ENCODE measurements around the gene ABCF3.

DNA sequence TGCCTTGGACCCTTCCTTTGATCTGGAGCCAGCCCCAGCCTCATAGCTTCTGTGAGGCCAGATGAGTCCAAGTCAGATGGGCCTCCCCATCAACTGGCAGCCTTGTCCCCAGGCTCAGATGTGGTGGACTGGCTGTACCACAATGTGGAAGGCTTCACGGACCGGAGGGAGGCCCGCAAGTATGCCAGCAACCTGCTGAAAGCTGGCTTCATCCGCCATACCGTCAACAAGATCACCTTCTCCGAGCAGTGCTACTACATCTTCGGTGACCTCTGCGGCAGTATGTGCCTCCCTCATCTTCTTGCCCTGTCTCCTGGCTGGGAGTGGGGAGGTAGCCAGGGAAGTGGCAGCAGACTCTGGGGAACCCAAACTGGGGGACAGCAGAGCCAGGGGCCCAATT is 18.2 kb upstream of the ABCF3 start:
- TF ChIP-seq, protein P1, sequence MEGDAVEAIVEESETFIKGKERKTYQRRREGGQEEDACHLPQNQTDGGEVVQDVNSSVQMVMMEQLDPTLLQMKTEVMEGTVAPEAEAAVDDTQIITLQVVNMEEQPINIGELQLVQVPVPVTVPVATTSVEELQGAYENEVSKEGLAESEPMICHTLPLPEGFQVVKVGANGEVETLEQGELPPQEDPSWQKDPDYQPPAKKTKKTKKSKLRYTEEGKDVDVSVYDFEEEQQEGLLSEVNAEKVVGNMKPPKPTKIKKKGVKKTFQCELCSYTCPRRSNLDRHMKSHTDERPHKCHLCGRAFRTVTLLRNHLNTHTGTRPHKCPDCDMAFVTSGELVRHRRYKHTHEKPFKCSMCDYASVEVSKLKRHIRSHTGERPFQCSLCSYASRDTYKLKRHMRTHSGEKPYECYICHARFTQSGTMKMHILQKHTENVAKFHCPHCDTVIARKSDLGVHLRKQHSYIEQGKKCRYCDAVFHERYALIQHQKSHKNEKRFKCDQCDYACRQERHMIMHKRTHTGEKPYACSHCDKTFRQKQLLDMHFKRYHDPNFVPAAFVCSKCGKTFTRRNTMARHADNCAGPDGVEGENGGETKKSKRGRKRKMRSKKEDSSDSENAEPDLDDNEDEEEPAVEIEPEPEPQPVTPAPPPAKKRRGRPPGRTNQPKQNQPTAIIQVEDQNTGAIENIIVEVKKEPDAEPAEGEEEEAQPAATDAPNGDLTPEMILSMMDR (optimal IDR thresholded peaks at IDR 0.05 in 1 of 3, IDR thresholded peaks at IDR 0.05 in 1 of 3, conservative IDR thresholded peaks at IDR 0.05 in 1 of 3; ENCODE audit: extremely low read depth in 1 of 3, insufficient read depth in 2 of 3, low read length in 3 of 3) = no peak
- no peak for TF ChIP-seq EZH2 (IDR thresholded peaks at IDR 0.05; ENCODE audit: low read length)
